GM23248 (cell line): Measurements from ENCODE around the gene AMOT. TPM values are rescaled to one million over a fixed set of nuclear protein-coding genes. Genes with fewer than 3 reads are reported as not detected.

Experiments
- DNase-seq: peaks from one replicate; pipeline ENCODE4 v3.0.0-alpha.2; 2015
- H2AFZ ChIP-seq: fragments of 200-600 bp; sonication (generic); 2 replicates; pipeline ENCODE4 v1.6.1; 2016; ENCODE audit warnings: antibody characterized with exemption
- H3F3A ChIP-seq: fragments of 200-600 bp; sonication (generic); 2 replicates; pipeline ENCODE4 v1.6.1; 2016; ENCODE audit warnings: mild to moderate bottlenecking, antibody characterized with exemption, mixed run types; ENCODE audit not compliant: insufficient read depth
- H3K27ac ChIP-seq: fragments of 200-600 bp; sonication (generic); 2 replicates; pipeline ENCODE4 v1.5.1; 2016; ENCODE audit warnings: mild to moderate bottlenecking
- H3K27me3 ChIP-seq: fragments of 200-600 bp; sonication (generic); replicated peaks from 2 replicates; pipeline ENCODE4 v1.6.1; 2016; ENCODE audit warnings: mild to moderate bottlenecking; ENCODE audit not compliant: insufficient read depth
- H3K36me3 ChIP-seq: fragments of 200-600 bp; sonication (generic); 2 replicates; pipeline ENCODE4 v1.6.1; 2016; ENCODE audit warnings: low read depth, mild to moderate bottlenecking
- H3K4me1 ChIP-seq: fragments of 200-600 bp; sonication (generic); 2 replicates; pipeline ENCODE4 v1.6.1; 2016; ENCODE audit warnings: mild to moderate bottlenecking; ENCODE audit not compliant: insufficient read depth
- H3K4me2 ChIP-seq: fragments of 200-600 bp; sonication (generic); one replicate; pipeline ENCODE4 v1.6.1; 2016; ENCODE audit warnings: mild to moderate bottlenecking; ENCODE audit not compliant: unreplicated experiment
- H3K4me3 ChIP-seq: fragments of 200-600 bp; sonication (generic); 2 replicates; pipeline ENCODE4 v1.5.1; 2016; ENCODE audit warnings: mild to moderate bottlenecking
- H3K79me2 ChIP-seq: fragments of 200-600 bp; sonication (generic); 2 replicates; pipeline ENCODE4 v1.6.1; 2016; ENCODE audit warnings: mild to moderate bottlenecking; ENCODE audit not compliant: insufficient read depth
- H3K9ac ChIP-seq: fragments of 200-600 bp; sonication (generic); 2 replicates; pipeline ENCODE4 v1.6.1; 2016; ENCODE audit warnings: mild to moderate bottlenecking
- H3K9me2 ChIP-seq: fragments of 200-600 bp; sonication (generic); 2 replicates; pipeline ENCODE4 v1.6.1; 2016; ENCODE audit warnings: mixed run types, mild to moderate bottlenecking, moderate library complexity; ENCODE audit not compliant: insufficient read depth
- H3K9me3 ChIP-seq: fragments of 200-600 bp; sonication (generic); one replicate; pipeline ENCODE4 v1.6.1; 2017; ENCODE audit warnings: low read depth
- H4K20me1 ChIP-seq: fragments of 200-600 bp; sonication (generic); 2 replicates; pipeline ENCODE4 v1.6.0; 2016; ENCODE audit not compliant: insufficient read depth
- EZH2 ChIP-seq: fragments of 200-600 bp; sonication (generic); IDR thresholded peaks from 2 replicates; pipeline ENCODE4 v1.6.1; 2018; ENCODE audit warnings: antibody characterized with exemption, mild to moderate bottlenecking; ENCODE audit not compliant: insufficient read depth, poor library complexity, severe bottlenecking
- EZH2phosphoT487 ChIP-seq: fragments of 200-600 bp; sonication (generic); IDR thresholded peaks from 2 replicates; pipeline ENCODE4 v1.6.1; 2018; ENCODE audit warnings: antibody characterized with exemption, moderate library complexity, mild to moderate bottlenecking, low read depth; ENCODE audit not compliant: insufficient read depth
- WGBS, 2 experiments: methylation state at CpG; one replicate each; pipeline ENCODE4 v1.1.6; 2015 to 2017; ENCODE audit warnings: low lambda C conversion rate in 2 of 2, low coverage in 1 of 2; ENCODE audit errors: missing lambda C conversion rate in 2 of 2; 5-methylcytosine and 5-hydroxymethylcytosine counted together
- in situ Hi-C: fragments of 300-500 bp; cut with MboI; formaldehyde crosslinking; loops from 2 replicates; pipeline ENCODE4 v1.15.0; 2020
- polyA plus RNA-seq: library from polyadenylated mRNA; unstranded; fragments of >200 nt; fragmentation: Nextera tagmentation; extraction: Ambion mirVana; gene quantifications from 2 replicates; pipeline ENCODE4 v1.2.1, GENCODE V29; 2016
- total RNA-seq: library from RNA; depleted of rRNA; stranded (reverse); fragments of >200 nt; shearing (Covaris generic); gene quantifications from 2 replicates; pipeline ENCODE4 v1.2.3, GENCODE V29; 2014

The AMOT gene
- total and polyA plus RNA-seq, 2 experiments from 2014 or later: 2.2 to 2.5 TPM

- H3K4me1 ChIP-seq: no peaks in the 10 kb centered on the region
- no peak overlapping the region for H3K4me2 ChIP-seq
- DNase-seq: no peak
- H3K36me3 ChIP-seq: no peaks in the 10 kb centered on the region
- no peak overlapping the region for H3K4me3 ChIP-seq
- no peaks in the 10 kb centered on the region for H4K20me1 ChIP-seq
- TF ChIP-seq EZH2phosphoT487 (no peak), EZH2 (no peak)
- H3K9me3 ChIP-seq: no peaks in the 10 kb centered on the region
- no peak overlapping the region for H3K9ac ChIP-seq
- in situ Hi-C loops: no loop called here
- H3K27me3 ChIP-seq: no peaks in the 10 kb centered on the region
- WGBS, 2 experiments: 87 to 88% methylated on average over 4 of the region's 4 CpGs
- no peaks in the 10 kb centered on the region for H3K79me2 ChIP-seq
- no peaks in the 10 kb centered on the region for H3K9me2 ChIP-seq
- H2AFZ ChIP-seq: no peak overlapping the region
- H3K27ac ChIP-seq: no peak overlapping the region
- H3F3A ChIP-seq: no peaks in the 10 kb centered on the region
Measured at GRCh38 chrX:112808007-112808406, 32.6 kb downstream of the AMOT start.

- no peaks in the 10 kb centered on the region for H3K4me1 ChIP-seq
- no peak overlapping the region for H2AFZ ChIP-seq
- in situ Hi-C loops: no loop called here
- no peaks in the 10 kb centered on the region for H3K79me2 ChIP-seq
- H3K36me3 ChIP-seq: no peaks in the 10 kb centered on the region
- DNase-seq: no peak
- H3F3A ChIP-seq: no peaks in the 10 kb centered on the region
- no peak overlapping the region for H3K4me2 ChIP-seq
- H4K20me1 ChIP-seq: no peaks in the 10 kb centered on the region
- H3K9me3 ChIP-seq: no peaks in the 10 kb centered on the region
- H3K27me3 ChIP-seq: no peaks in the 10 kb centered on the region
- no peak overlapping the region for H3K9ac ChIP-seq
- H3K27ac ChIP-seq: no peak overlapping the region
- no peak overlapping the region for H3K4me3 ChIP-seq
- H3K9me2 ChIP-seq: no peaks in the 10 kb centered on the region
- 92 to 100% methylated on average over 3 of the region's 3 CpGs for WGBS, 2 experiments
- TF ChIP-seq EZH2phosphoT487 (no peak), EZH2 (no peak)
Measured at GRCh38 chrX:112803060-112803459, 37.6 kb downstream of the AMOT start.

- Histone ChIP-seq H3K27ac (no peak overlapping the region), H3K4me2 (no peak overlapping the region), H3K9me3 (no peaks in the 10 kb centered on the region), H3K36me3 (no peaks in the 10 kb centered on the region), H3K4me1 (no peaks in the 10 kb centered on the region), H2AFZ (no peak overlapping the region), H3K9me2 (no peaks in the 10 kb centered on the region), H3K79me2 (no peaks in the 10 kb centered on the region), H3K27me3 (no peaks in the 10 kb centered on the region), H4K20me1 (no peaks in the 10 kb centered on the region), H3K4me3 (no peak overlapping the region), H3F3A (no peaks in the 10 kb centered on the region), H3K9ac (no peak overlapping the region)
- TF ChIP-seq EZH2: no peak
- TF ChIP-seq EZH2phosphoT487: no peak
- WGBS, 2 experiments: 81 to 100% methylated on average over 1 of the region's 1 CpG
- in situ Hi-C loops: no loop called here
- no peak for DNase-seq
Measured at GRCh38 chrX:112802541-112802940, 38.1 kb downstream of the AMOT start.

- H3K4me3 ChIP-seq: no peak overlapping the region
- H3K4me1 ChIP-seq: no peaks in the 10 kb centered on the region
- in situ Hi-C loops: no loop called here
- no peaks in the 10 kb centered on the region for H3F3A ChIP-seq
- no peaks in the 10 kb centered on the region for H3K9me3 ChIP-seq
- H3K79me2 ChIP-seq: no peaks in the 10 kb centered on the region
- H3K9me2 ChIP-seq: no peaks in the 10 kb centered on the region
- no peak overlapping the region for H3K9ac ChIP-seq
- H3K27me3 ChIP-seq: no peaks in the 10 kb centered on the region
- H2AFZ ChIP-seq: no peak overlapping the region
- H3K4me2 ChIP-seq: no peak overlapping the region
- no peaks in the 10 kb centered on the region for H4K20me1 ChIP-seq
- WGBS, 2 experiments: 94 to 95% methylated on average over 12 of the region's 12 CpGs
- no peak for DNase-seq
- no peaks in the 10 kb centered on the region for H3K36me3 ChIP-seq
- TF ChIP-seq EZH2phosphoT487: no peak
- no peak for TF ChIP-seq EZH2
- no peak overlapping the region for H3K27ac ChIP-seq
Measured at GRCh38 chrX:112800971-112801775, 39.5 kb downstream of the AMOT start.
